WTC11 (cell line): ENCODE measurements around the gene AIDA. TPM values are rescaled to one million over a fixed set of nuclear protein-coding genes. Genes with fewer than 3 reads are reported as not detected.

ENCODE experiments used
- ATAC-seq: fragments of 200-7000 bp; cut with Tn5 transposase; 2 replicates; pipeline ENCODE4 v1.10.0; 2021; ENCODE audit warnings: mild to moderate bottlenecking, moderate library complexity
- CTCF ChIA-PET: fragments of 300-600 bp; sonication (Branson Sonifier 250); formaldehyde crosslinking; loops from one replicate; lab custom pipeline; 2021; ENCODE audit warnings: antibody characterized with exemption; lab: Charles Lee
- POLR2A ChIA-PET: fragments of 350-600 bp; sonication (Branson Sonifier 250); formaldehyde crosslinking; loops from one replicate; lab custom pipeline; 2021; ENCODE audit warnings: antibody characterized with exemption; lab: Charles Lee
- DNase-seq: peaks from one replicate; pipeline ENCODE4 v3.0.0; 2021; ENCODE audit warnings: low spot score
- H3K27ac Mint-ChIP-seq: 2 replicates; pipeline ENCODE4 v1.8.0; 2021; ENCODE audit warnings: mixed read lengths
- H3K27me3 Mint-ChIP-seq: 2 replicates; pipeline ENCODE4 v1.8.0; 2021; ENCODE audit warnings: low read depth, mild to moderate bottlenecking, moderate library complexity, mixed read lengths
- H3K36me3 Mint-ChIP-seq: 2 replicates; pipeline ENCODE4 v1.8.0; 2021; ENCODE audit warnings: mixed read lengths
- H3K4me1 Mint-ChIP-seq: 2 replicates; pipeline ENCODE4 v1.8.0; 2022; ENCODE audit warnings: mixed read lengths
- H3K4me3 Mint-ChIP-seq: 2 replicates; pipeline ENCODE4 v1.8.0; 2021; ENCODE audit warnings: mild to moderate bottlenecking, moderate library complexity, mixed read lengths
- H3K9me3 Mint-ChIP-seq: 2 replicates; pipeline ENCODE4 v1.8.0; 2021; ENCODE audit warnings: mixed read lengths
- CREB1 ChIP-seq: sonication (generic); formaldehyde crosslinking; IDR thresholded peaks from 2 replicates; pipeline ENCODE4 v1.8.0; 2023; ENCODE audit warnings: mild to moderate bottlenecking, missing genetic modification reagents
- CREM ChIP-seq: sonication (generic); formaldehyde crosslinking; IDR thresholded peaks from 2 replicates; pipeline ENCODE4 v1.8.1; 2022; ENCODE audit warnings: mild to moderate bottlenecking, missing genetic modification reagents, moderate library complexity
- ELF4 ChIP-seq: sonication (generic); formaldehyde crosslinking; IDR thresholded peaks from 2 replicates; pipeline ENCODE4 v1.8.1; 2022; ENCODE audit warnings: low read depth, mild to moderate bottlenecking, moderate library complexity, missing genetic modification reagents
- HMGA2 ChIP-seq: fragments of 250-450 bp; sonication (Bioruptor Pico); IDR thresholded peaks from 2 replicates; pipeline ENCODE4 v1.4.0; 2021; ENCODE audit warnings: mild to moderate bottlenecking, moderate library complexity
- JAZF1 ChIP-seq: fragments of 250-450 bp; sonication (Bioruptor Pico); IDR thresholded peaks from 2 replicates; pipeline ENCODE4 v1.9.0; 2021; ENCODE audit warnings: moderate library complexity, mild to moderate bottlenecking, inconsistent platforms
- JUN ChIP-seq: sonication (generic); formaldehyde crosslinking; IDR thresholded peaks from 2 replicates; pipeline ENCODE4 v1.8.0; 2023; ENCODE audit warnings: mild to moderate bottlenecking, missing genetic modification reagents
- KAT7 ChIP-seq: sonication (generic); formaldehyde crosslinking; IDR thresholded peaks from 2 replicates; pipeline ENCODE4 v1.8.1; 2023; ENCODE audit warnings: missing genetic modification reagents, mild to moderate bottlenecking, borderline replicate concordance
- MYBL2 ChIP-seq: sonication (generic); formaldehyde crosslinking; IDR thresholded peaks from 2 replicates; pipeline ENCODE4 v1.8.1; 2023; ENCODE audit warnings: mild to moderate bottlenecking, moderate library complexity, missing genetic modification reagents
- NFYB ChIP-seq: sonication (generic); formaldehyde crosslinking; conservative IDR thresholded peaks from 2 replicates; pipeline ENCODE4 v1.8.0; 2022; ENCODE audit warnings: low read depth, missing genetic modification reagents
- NR3C1 ChIP-seq: sonication (generic); formaldehyde crosslinking; conservative IDR thresholded peaks from 2 replicates; pipeline ENCODE4 v1.8.1; 2023; ENCODE audit warnings: low read depth, mild to moderate bottlenecking, missing genetic modification reagents
- TEAD4 ChIP-seq: sonication (generic); formaldehyde crosslinking; IDR thresholded peaks from 2 replicates; pipeline ENCODE4 v1.8.0; 2022; ENCODE audit warnings: mild to moderate bottlenecking, missing genetic modification reagents
- ZNF138 ChIP-seq: sonication (generic); formaldehyde crosslinking; conservative IDR thresholded peaks from 2 replicates; pipeline ENCODE4 v1.8.1; 2022; ENCODE audit warnings: mild to moderate bottlenecking, moderate library complexity, missing genetic modification reagents
- ZNF263 ChIP-seq: sonication (generic); formaldehyde crosslinking; IDR thresholded peaks from 2 replicates; pipeline ENCODE4 v1.8.1; 2022; ENCODE audit warnings: low read depth, mild to moderate bottlenecking, moderate library complexity, missing genetic modification reagents
- total RNA-seq: library from RNA; stranded (reverse); gene quantifications from 3 replicates; pipeline ENCODE4 v1.2.3, GENCODE V29; 2021
- TF ChIP-seq, protein P1 (sequence below): sonication (generic); formaldehyde crosslinking; IDR thresholded peaks from 2 replicates; pipeline ENCODE4 v1.8.0; 2022; ENCODE audit warnings: mild to moderate bottlenecking, missing genetic modification reagents
- TF ChIP-seq, protein P2 (sequence below): sonication (generic); formaldehyde crosslinking; IDR thresholded peaks from 2 replicates; pipeline ENCODE4 v1.8.1; 2023; ENCODE audit warnings: mild to moderate bottlenecking, moderate library complexity, missing genetic modification reagents
- TF ChIP-seq, protein P3 (sequence below): sonication (generic); formaldehyde crosslinking; conservative IDR thresholded peaks from 2 replicates; pipeline ENCODE4 v1.8.1; 2022; ENCODE audit warnings: mild to moderate bottlenecking, missing genetic modification reagents
- TF ChIP-seq, protein P4 (sequence below): sonication (generic); formaldehyde crosslinking; IDR thresholded peaks from 2 replicates; pipeline ENCODE4 v1.8.0; 2022; ENCODE audit warnings: missing genetic modification reagents
- TF ChIP-seq, protein P5 (sequence below): fragments of 250-450 bp; sonication (Bioruptor Pico); IDR thresholded peaks from 2 replicates; pipeline ENCODE4 v2.1.2; 2022; ENCODE audit warnings: mild to moderate bottlenecking, moderate library complexity
- TF ChIP-seq, protein P6 (sequence below): sonication (generic); formaldehyde crosslinking; IDR thresholded peaks from 2 replicates; pipeline ENCODE4 v1.8.1; 2023; ENCODE audit warnings: mild to moderate bottlenecking, missing genetic modification reagents, moderate library complexity
- TF ChIP-seq, protein P7 (sequence below): sonication (generic); formaldehyde crosslinking; IDR thresholded peaks from 2 replicates; pipeline ENCODE4 v1.8.0; 2022; ENCODE audit warnings: mild to moderate bottlenecking, missing genetic modification reagents

The AIDA gene
- total RNA-seq, 1 experiment from 2014 or later: 81.2 TPM

DNA sequence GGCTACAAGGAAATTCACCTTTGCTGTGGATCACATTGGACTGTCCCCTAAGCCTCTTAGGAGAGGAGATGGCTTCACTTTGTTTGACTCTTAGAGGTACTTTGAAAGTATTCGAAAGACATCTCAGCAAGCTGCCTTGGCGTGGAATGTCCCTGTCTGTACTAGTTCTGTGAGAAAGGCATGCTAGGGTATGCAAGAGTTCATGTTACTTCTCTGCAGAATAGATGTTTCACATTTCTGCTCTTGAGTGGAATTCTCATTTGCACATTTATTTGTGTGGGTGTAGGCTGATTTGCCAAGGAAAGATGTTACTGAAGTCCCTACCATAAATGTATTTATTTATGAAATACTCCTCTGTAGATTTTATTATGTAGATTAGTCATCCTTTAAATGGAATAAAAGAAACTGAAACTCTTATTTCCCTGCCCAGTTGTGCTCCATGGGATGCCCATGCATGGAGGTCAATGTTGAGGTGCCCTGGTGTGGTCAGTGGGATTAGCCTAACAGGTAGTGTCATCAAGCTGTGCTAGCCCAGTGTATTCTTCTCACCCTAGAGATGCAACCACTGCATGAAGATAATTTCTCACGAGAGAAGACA is 80.6 kb downstream of the AIDA start:
- TF ChIP-seq JAZF1 (CRISPR knock-in tag) (no peak), CREM (CRISPR knock-in tag) (no peak), ZNF263 (CRISPR knock-in tag) (no peak), CREB1 (CRISPR knock-in tag) (no peak), MYBL2 (CRISPR knock-in tag) (no peak), ELF4 (CRISPR knock-in tag) (no peak), KAT7 (CRISPR knock-in tag) (no peak), HMGA2 (no peak), NR3C1 (CRISPR knock-in tag) (no peak), JUN (CRISPR knock-in tag) (no peak), NFYB (CRISPR knock-in tag) (no peak), TEAD4 (no peak), ZNF138 (CRISPR knock-in tag) (no peak)
- TF ChIP-seq, protein P1, sequence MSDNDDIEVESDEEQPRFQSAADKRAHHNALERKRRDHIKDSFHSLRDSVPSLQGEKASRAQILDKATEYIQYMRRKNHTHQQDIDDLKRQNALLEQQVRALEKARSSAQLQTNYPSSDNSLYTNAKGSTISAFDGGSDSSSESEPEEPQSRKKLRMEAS (CRISPR knock-in tag): no peak
- TF ChIP-seq, protein P2, sequence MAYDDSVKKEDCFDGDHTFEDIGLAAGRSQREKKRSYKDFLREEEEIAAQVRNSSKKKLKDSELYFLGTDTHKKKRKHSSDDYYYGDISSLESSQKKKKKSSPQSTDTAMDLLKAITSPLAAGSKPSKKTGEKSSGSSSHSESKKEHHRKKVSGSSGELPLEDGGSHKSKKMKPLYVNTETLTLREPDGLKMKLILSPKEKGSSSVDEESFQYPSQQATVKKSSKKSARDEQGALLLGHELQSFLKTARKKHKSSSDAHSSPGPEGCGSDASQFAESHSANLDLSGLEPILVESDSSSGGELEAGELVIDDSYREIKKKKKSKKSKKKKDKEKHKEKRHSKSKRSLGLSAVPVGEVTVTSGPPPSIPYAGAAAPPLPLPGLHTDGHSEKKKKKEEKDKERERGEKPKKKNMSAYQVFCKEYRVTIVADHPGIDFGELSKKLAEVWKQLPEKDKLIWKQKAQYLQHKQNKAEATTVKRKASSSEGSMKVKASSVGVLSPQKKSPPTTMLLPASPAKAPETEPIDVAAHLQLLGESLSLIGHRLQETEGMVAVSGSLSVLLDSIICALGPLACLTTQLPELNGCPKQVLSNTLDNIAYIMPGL (CRISPR knock-in tag): no peak
- TF ChIP-seq, protein P3, sequence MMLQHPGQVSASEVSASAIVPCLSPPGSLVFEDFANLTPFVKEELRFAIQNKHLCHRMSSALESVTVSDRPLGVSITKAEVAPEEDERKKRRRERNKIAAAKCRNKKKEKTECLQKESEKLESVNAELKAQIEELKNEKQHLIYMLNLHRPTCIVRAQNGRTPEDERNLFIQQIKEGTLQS (CRISPR knock-in tag): no peak
- TF ChIP-seq, protein P4, sequence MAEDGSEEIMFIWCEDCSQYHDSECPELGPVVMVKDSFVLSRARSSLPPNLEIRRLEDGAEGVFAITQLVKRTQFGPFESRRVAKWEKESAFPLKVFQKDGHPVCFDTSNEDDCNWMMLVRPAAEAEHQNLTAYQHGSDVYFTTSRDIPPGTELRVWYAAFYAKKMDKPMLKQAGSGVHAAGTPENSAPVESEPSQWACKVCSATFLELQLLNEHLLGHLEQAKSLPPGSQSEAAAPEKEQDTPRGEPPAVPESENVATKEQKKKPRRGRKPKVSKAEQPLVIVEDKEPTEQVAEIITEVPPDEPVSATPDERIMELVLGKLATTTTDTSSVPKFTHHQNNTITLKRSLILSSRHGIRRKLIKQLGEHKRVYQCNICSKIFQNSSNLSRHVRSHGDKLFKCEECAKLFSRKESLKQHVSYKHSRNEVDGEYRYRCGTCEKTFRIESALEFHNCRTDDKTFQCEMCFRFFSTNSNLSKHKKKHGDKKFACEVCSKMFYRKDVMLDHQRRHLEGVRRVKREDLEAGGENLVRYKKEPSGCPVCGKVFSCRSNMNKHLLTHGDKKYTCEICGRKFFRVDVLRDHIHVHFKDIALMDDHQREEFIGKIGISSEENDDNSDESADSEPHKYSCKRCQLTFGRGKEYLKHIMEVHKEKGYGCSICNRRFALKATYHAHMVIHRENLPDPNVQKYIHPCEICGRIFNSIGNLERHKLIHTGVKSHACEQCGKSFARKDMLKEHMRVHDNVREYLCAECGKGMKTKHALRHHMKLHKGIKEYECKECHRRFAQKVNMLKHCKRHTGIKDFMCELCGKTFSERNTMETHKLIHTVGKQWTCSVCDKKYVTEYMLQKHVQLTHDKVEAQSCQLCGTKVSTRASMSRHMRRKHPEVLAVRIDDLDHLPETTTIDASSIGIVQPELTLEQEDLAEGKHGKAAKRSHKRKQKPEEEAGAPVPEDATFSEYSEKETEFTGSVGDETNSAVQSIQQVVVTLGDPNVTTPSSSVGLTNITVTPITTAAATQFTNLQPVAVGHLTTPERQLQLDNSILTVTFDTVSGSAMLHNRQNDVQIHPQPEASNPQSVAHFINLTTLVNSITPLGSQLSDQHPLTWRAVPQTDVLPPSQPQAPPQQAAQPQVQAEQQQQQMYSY (CRISPR knock-in tag): no peak
- TF ChIP-seq, protein P5, sequence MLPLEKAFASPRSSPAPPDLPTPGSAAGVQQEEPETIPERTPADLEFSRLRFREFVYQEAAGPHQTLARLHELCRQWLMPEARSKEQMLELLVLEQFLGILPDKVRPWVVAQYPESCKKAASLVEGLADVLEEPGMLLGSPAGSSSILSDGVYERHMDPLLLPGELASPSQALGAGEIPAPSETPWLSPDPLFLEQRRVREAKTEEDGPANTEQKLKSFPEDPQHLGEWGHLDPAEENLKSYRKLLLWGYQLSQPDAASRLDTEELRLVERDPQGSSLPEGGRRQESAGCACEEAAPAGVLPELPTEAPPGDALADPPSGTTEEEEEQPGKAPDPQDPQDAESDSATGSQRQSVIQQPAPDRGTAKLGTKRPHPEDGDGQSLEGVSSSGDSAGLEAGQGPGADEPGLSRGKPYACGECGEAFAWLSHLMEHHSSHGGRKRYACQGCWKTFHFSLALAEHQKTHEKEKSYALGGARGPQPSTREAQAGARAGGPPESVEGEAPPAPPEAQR (CRISPR knock-in tag): no peak
- TF ChIP-seq, protein P6, sequence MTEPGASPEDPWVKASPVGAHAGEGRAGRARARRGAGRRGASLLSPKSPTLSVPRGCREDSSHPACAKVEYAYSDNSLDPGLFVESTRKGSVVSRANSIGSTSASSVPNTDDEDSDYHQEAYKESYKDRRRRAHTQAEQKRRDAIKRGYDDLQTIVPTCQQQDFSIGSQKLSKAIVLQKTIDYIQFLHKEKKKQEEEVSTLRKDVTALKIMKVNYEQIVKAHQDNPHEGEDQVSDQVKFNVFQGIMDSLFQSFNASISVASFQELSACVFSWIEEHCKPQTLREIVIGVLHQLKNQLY (CRISPR knock-in tag): no peak
- TF ChIP-seq, protein P7, sequence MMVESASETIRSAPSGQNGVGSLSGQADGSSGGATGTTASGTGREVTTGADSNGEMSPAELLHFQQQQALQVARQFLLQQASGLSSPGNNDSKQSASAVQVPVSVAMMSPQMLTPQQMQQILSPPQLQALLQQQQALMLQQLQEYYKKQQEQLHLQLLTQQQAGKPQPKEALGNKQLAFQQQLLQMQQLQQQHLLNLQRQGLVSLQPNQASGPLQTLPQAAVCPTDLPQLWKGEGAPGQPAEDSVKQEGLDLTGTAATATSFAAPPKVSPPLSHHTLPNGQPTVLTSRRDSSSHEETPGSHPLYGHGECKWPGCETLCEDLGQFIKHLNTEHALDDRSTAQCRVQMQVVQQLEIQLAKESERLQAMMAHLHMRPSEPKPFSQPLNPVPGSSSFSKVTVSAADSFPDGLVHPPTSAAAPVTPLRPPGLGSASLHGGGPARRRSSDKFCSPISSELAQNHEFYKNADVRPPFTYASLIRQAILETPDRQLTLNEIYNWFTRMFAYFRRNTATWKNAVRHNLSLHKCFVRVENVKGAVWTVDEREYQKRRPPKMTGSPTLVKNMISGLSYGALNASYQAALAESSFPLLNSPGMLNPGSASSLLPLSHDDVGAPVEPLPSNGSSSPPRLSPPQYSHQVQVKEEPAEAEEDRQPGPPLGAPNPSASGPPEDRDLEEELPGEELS: no peak
- DNase-seq (no peak), ATAC-seq (no peak)
- H3K9me3 Mint-ChIP-seq: no peaks in the 10 kb centered on the region
- H3K4me1 Mint-ChIP-seq: no peaks in the 10 kb centered on the region
- no peaks in the 10 kb centered on the region for H3K27me3 Mint-ChIP-seq
- no peak overlapping the region for H3K27ac Mint-ChIP-seq
- peaks cover 68% of the 10 kb centered on the region for H3K36me3 Mint-ChIP-seq
- H3K4me3 Mint-ChIP-seq: no peak overlapping the region
- CTCF ChIA-PET: no interaction called here
- POLR2A ChIA-PET: no interaction called here
